ENCODE data around the gene RXFP2.

The RXFP2 gene

GRCh38 chr13:31768351-31768750 is 29.0 kb downstream of the RXFP2 start:
- TF ChIP-seq TAF1 (IDR thresholded peaks at IDR 0.05; ENCODE audit: borderline replicate concordance, insufficient read depth, low read length) (no peak), REST (IDR thresholded peaks at IDR 0.05; ENCODE audit: insufficient read depth in 1 of 2, low read depth in 2 of 2, low read length in 2 of 2) (no peak), SIN3A (IDR thresholded peaks at IDR 0.05; ENCODE audit: borderline replicate concordance, insufficient read depth, low read length) (no peak), POLR2AphosphoS5 (IDR thresholded peaks at IDR 0.05; ENCODE audit: low read depth, low read length) (no peak), FOXP2 (optimal IDR thresholded peaks at IDR 0.05; ENCODE audit: borderline replicate concordance, extremely low read depth, extremely low read length, insufficient read depth) (no peak)

GRCh38 chr13:31769575-31769974 is 30.2 kb downstream of the RXFP2 start:
- TF ChIP-seq REST (IDR thresholded peaks at IDR 0.05; ENCODE audit: insufficient read depth in 1 of 2, low read depth in 2 of 2, low read length in 2 of 2) (no peak), POLR2AphosphoS5 (IDR thresholded peaks at IDR 0.05; ENCODE audit: low read depth, low read length) (no peak), SIN3A (IDR thresholded peaks at IDR 0.05; ENCODE audit: borderline replicate concordance, insufficient read depth, low read length) (no peak), TAF1 (IDR thresholded peaks at IDR 0.05; ENCODE audit: borderline replicate concordance, insufficient read depth, low read length) (no peak), FOXP2 (optimal IDR thresholded peaks at IDR 0.05; ENCODE audit: borderline replicate concordance, extremely low read depth, extremely low read length, insufficient read depth) (no peak)

GRCh38 chr13:31772231-31772630 is 32.9 kb downstream of the RXFP2 start:
- TF ChIP-seq POLR2AphosphoS5 (IDR thresholded peaks at IDR 0.05; ENCODE audit: low read depth, low read length) (no peak), FOXP2 (optimal IDR thresholded peaks at IDR 0.05; ENCODE audit: borderline replicate concordance, extremely low read depth, extremely low read length, insufficient read depth) (no peak), REST (IDR thresholded peaks at IDR 0.05; ENCODE audit: insufficient read depth in 1 of 2, low read depth in 2 of 2, low read length in 2 of 2) (no peak), TAF1 (IDR thresholded peaks at IDR 0.05; ENCODE audit: borderline replicate concordance, insufficient read depth, low read length) (no peak), SIN3A (IDR thresholded peaks at IDR 0.05; ENCODE audit: borderline replicate concordance, insufficient read depth, low read length) (no peak)

GRCh38 chr13:31773538-31773937 is 34.2 kb downstream of the RXFP2 start:
- TF ChIP-seq POLR2AphosphoS5 (IDR thresholded peaks at IDR 0.05; ENCODE audit: low read depth, low read length): no peak
- no peak for TF ChIP-seq SIN3A (IDR thresholded peaks at IDR 0.05; ENCODE audit: borderline replicate concordance, insufficient read depth, low read length)
- TF ChIP-seq TAF1 (IDR thresholded peaks at IDR 0.05; ENCODE audit: borderline replicate concordance, insufficient read depth, low read length): no peak
- TF ChIP-seq FOXP2 (optimal IDR thresholded peaks at IDR 0.05; ENCODE audit: borderline replicate concordance, extremely low read depth, extremely low read length, insufficient read depth): no peak
- no peak for TF ChIP-seq REST (IDR thresholded peaks at IDR 0.05; ENCODE audit: insufficient read depth in 1 of 2, low read depth in 2 of 2, low read length in 2 of 2)
